NCI-H226 (cell line): ENCODE results near the gene P4HTM.

Source experiments
- DNase-seq: peaks from one replicate; pipeline ENCODE4 v3.0.0-alpha.2; 2015

P4HTM gene

GRCh38 chr3:49012441-49013017, 22.5 kb downstream of the P4HTM start:
- no peak for DNase-seq

DNA sequence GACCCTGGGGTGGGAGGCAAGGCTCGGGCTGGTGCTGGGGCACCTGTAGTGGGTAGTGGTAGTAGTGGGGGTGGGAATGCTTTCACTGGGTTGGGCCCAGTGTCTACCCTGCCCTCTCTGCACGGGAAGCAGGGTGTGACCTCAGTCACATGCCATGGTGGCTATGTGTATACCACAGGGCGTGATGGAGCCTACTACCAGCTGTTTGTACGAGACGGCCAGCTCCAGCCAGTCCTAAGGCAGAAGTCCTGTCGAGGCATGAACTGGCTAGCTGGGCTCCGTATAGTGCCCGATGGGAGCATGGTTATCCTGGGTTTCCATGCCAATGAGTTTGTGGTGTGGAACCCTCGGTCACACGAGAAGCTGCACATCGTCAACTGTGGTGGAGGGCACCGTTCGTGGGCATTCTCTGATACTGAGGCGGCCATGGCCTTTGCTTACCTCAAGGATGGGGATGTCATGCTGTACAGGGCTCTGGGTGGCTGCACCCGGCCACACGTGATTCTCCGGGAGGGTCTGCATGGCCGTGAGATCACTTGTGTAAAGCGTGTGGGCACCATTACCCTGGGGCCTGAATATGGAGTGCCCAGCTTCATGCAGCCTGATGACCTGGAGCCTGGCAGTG, 23.2 kb downstream of the P4HTM start:
- DNase-seq = no peak

- no peak for DNase-seq
These were observed 24.0 kb downstream of the P4HTM start for GRCh38 chr3:49013738-49014660.

DNA sequence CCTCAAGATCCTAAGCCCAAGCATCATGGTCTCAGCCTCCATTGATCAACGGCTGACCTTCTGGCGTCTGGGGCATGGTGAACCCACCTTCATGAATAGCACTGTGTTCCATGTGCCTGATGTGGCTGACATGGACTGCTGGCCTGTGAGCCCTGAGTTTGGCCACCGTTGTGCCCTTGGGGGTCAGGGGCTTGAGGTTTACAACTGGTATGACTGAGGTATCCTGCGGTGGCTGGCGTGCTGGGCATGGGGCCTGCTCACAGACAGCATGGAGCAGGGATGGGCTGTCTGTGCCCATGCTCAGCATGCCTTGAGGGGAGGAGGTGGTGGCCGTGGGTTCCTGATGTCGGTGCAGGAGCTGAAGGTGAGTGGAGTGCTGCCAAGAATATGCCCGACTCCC, 25.0 kb downstream of the P4HTM start:
- no peak for DNase-seq

DNA sequence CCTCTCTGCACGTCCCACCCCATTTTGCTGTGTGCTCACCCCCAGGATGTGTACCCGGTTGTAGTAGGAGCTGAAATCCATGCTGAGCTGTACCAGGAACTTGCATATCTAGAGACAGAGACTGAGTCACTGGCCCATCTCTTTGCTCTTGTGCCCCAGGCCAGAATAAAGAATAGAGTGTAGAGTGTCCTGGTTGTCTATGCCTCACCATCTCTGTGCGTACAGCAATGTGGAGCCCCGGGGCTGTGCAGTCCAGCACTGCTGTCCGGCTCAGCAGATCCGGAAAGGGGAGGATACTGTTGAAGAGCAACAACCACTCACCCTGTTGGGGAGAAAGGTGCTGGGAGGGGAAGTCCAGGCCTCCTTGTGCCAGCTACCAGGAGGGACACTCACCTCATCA, 25.7 kb downstream of the P4HTM start:
- DNase-seq = no peak

GRCh38 chr3:49016414-49017228, 26.6 kb downstream of the P4HTM start:
- no peak for DNase-seq

DNA sequence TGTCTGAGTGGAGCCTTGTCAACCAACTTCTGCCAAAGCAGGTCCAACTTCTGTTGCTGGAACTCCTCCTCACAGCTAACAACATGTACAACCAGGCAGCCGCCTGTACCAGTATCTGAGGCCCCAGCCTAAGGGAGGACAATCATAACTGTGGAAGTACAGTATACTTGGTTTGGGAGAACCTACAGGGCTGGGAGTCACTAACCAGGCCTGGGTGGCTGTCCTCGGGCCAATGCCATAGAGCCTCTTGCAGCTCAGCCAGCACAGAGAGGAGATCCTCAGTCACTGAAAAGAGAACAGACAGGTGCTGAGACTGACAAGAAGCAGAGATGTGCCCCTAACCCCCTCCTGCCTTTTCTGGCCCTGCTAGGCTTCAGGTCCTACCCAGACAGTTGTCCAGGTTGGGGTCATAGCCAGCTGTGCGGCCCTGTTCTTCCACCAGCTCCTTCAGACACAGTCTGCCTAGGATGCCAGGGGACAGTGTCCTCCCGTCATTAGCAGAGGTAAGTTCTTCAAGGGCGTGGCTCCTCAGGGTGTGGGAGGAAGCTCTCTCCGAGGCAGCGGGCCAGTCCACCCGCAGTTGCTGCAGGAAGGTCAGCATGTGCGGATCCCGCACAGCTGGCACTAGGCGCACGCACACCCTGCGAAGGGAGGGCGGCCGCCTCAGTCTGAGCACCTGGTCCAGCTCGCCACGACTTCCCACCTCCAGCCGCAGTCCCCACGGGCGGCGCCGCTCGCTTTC, 27.4 kb downstream of the P4HTM start:
- DNase-seq = no peak

DNA sequence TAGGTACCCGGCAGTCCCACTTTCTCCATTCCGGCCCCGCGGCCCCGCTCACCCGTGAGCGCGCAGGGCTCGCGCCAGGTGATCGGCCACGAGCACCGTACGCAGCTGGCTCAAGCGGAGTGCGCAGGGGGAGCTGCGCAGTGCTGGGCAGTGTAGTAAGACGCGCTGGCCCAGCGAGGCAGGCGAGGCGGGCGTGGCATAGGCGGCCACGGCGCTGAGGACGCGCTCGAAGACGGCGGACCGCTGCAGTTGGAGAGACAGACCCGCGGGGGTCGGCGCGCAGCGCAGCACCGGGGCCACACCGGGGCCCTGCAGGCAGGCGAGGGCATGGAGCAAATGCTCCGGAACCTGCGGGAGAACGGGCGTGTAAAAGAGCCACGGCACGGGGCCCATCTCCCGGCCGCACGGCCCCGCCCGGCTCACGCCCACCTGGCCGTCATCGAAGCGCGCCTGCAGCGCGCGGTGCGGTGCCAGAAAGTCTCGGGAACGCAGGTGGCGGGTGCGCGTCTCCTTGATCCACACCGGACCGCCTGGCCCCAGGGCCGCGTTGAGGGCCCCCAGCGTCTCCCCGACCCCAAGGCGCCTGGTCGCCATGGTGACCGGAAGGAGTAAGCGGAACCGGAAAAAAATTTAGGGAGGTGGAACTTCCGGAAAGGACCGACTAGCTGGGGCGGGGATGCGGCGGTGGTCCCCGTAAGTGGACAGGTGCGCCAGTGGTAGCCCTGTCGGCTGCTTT, 28.1 kb downstream of the P4HTM start, which contains the start of gene DALRD3:
TSS of gene DALRD3 (minus strand) at position 610 of the 736 bp plus-strand sequence. CDS start at position 594, 16 bp downstream.
- peak; percentile 71 for DNase-seq

DNA sequence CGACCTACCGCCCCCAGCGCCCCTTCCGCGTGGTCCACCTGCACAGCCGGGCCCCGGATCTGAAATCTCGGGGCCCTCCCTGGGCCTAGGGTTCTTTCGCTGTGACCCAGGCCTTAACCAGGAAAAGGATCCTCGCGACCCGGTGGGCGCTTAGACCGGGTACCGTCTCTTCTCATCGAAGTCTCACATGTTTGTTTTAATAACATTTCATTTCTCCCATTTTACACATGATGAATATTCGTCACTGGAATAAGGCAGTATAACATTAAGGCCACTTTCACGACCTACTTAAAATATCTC, 28.6 kb downstream of the P4HTM start:
- DNase-seq = no peak

- no peak for DNase-seq
These were observed 29.9 kb downstream of the P4HTM start for GRCh38 chr3:49019941-49020329.

- peak; percentile 18 for DNase-seq
These were observed 30.5 kb downstream of the P4HTM start for GRCh38 chr3:49020330-49021212.

DNA sequence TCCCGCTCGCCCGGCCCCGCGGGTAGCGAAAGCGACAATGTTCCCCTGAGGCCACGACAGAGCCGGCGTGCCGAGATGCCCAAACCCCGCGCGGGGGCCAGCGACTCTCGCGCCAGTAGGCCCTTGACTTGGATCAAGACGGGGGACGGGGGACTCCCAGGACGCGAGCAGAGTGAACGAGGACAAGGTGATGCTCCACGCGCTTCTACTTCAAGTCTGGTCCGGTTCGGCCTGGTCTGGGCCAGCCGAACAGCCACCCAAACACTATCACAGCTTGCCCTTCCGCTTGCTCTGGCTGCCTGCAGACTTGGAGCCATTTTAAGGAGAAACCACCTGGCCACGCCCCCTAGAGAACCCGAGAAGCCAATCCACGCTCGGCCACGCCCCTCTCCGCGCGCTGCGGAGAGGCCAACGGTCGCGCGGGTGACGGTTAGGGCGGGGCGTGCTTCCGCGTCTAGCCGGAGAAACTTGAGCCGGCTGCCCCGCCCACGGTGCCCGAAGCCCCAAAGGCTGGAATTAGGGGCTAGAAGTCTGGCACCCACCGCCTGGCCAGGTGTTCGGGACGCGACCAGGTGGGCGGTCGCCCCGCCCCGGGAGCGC, 31.3 kb downstream of the P4HTM start:
- DNase-seq = peak; percentile 96

DNA sequence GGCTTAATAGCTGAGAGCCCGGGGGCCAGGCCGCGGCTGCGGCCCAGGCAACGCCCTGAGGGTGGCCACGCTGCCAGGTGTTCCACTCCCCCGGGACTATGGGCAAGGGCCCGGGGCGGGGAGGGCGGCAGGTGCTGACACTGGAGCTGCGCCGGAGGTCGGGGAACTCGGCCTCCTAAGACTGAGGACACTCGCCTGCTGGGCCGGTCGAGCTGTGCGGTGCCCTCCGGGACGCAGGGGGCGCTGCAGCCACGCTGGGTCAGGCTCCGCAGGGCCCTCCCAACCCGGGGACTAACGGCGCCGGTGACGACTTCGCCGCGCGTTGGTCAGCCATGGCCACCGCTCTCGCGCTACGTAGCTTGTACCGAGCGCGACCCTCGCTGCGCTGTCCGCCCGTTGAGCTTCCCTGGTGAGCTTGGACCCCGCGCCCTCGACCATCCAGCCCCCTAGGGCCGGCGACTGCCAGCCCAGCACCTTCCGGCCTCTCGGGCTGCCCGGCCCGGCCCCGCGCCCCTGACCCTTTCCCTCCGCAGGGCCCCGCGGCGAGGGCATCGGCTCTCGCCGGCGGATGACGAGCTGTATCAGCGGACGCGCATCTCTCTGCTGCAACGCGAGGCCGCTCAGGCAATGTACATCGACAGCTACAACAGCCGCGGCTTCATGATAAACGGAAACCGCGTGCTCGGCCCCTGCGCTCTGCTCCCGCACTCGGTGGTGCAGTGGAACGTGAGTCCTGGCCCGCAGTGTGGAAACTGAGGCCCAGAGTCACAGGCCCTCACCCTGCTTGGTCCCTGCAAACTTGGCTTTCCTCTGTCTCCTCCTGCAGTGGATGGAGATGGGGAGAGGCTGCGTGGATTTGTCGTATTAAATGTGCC, 32.0 kb downstream of the P4HTM start, which contains the start of gene NDUFAF3:
TSS of gene NDUFAF3 (plus strand) at position 309 of the 875 bp plus-strand sequence. CDS start at position 333, 24 bp downstream.
- peak; percentile 95 for DNase-seq

- DNase-seq = no peak
These were observed 32.7 kb downstream of the P4HTM start for GRCh38 chr3:49022688-49023171.

DNA sequence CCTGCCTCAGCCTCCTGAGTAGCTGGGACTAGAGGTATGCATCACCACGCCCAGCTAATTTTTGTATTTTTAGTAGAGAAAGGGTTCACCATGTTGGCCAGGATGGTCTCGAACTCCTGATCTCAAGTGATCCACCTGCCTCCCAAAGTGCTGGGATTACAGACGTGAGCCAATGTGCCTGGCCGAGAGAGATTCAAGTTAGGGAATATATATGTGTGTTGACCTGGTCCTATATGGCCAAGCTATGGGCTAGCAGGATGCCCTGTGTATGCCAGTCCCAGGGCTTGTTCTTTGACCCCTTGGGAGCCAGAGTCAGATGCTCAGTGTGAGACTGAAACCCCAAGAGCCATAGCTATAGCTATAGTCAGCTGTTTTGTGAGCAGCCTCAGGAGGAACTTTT, 33.7 kb downstream of the P4HTM start:
- DNase-seq = no peak

- DNase-seq = no peak
These were observed 34.4 kb downstream of the P4HTM start for GRCh38 chr3:49024449-49024848.

DNA sequence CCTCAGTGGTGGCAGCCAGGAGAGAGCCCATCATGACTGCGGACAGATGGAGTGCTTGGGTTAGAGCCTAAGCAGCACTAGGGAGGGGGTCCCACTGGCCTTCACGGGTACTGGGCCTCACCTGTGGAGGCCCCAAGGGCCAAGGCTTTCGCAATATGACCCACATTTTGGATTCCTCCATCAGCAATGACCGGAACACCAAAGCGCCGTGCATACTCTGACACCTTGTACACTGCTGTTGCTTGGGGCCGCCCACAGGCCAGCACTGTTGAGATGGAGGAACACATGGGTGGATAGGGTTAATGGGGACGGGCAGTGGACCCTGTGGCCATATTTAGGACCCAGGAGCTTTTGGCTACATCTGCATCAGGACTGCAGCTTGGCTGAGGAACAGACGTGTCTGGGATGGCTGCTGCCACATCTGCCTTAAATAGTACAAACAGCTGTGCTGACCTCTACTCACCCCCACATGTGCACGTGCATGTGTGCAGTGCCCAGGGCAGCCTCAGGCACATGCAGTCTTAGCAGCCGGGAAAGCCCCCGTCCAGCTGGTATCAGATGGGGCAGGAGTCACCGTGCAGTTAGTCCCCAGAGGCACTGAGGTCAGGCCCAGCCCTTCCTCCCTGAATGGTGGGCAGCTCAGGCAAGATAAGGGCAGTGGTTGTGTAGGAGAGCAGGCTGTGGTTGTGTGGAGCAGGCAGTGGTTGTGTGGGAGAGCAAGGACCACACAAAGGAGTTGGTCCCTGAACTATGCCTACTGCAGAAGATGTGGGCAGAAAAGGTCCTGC, 35.2 kb downstream of the P4HTM start:
- DNase-seq = no peak
